ENCODE measurements around the gene CAGE1. TPM values are rescaled to one million over a fixed set of nuclear protein-coding genes. Genes with fewer than 3 reads are reported as not detected.
A peak's percentile ranks its signal among the peaks of the same experiment; 100 is the strongest.

Gene CAGE1
- total RNA-seq, 2 donors from 2014 or later = 0.15 to 0.22 TPM

DNA sequence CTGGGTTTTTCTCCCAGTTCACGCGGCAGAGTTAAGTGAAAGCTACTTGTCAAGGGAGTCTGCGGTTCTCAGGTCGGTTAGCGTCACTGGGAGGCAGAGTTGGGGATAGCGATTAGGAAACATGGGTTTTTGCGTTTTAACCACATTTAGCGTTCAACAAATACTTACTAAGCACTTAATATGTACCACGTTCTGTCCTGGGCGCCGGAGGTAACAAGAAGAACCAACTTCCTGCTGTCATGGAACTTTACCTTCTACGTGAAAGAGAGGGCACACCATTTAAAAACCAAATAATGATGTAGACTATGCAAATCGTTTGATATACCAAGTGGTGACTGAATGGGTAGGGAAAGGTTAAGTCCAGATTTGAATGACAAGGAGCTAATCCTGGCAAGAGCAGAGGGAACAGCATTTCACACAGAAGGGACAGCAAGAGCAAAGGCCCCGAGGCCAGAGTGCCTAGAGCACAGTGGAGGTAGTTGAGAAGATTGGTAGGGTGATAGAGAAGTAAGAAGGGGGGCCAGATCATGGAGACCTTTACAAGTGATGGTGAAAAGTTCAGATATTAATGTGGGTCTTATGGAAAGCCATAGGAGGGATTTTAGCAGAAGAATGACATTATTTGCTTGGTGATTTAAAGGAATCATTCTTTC is 810 bp upstream of the CAGE1 start:
- Mint-ChIP-seq H3K27me3 (ENCODE audit: insufficient read depth) (no peaks in the 10 kb centered on the region), H3K9me3 (no peaks in the 10 kb centered on the region), H3K27ac (peak overlapping the region; percentile 96), H3K4me3 (peak overlapping the region; percentile 90), H3K36me3 (ENCODE audit: low read depth) (peaks cover 22% of the 10 kb centered on the region), H3K4me1 (peaks cover 30% of the 10 kb centered on the region)
- Histone ChIP-seq H3K27me3 (ENCODE audit: control insufficient read depth, insufficient read depth, low read length, poor library complexity, severe bottlenecking) (no peaks in the 10 kb centered on the region), H3K9ac (ENCODE audit: extremely low read depth, low read length, poor library complexity, severe bottlenecking) (peak overlapping the region; percentile 75), H3K27ac (ENCODE audit: low read depth, low read length) (no peak overlapping the region), H3K4me1 (ENCODE audit: control insufficient read depth, insufficient read depth, low read length) (no peaks in the 10 kb centered on the region), H3K9me3 (ENCODE audit: control insufficient read depth, low read length) (no peaks in the 10 kb centered on the region), H3K4me3 (ENCODE audit: low read length) (peak overlapping the region; percentile 89), H3K36me3 (ENCODE audit: control insufficient read depth, insufficient read depth, low read length) (peaks cover 24% of the 10 kb centered on the region)
- WGBS, 2 experiments (ENCODE audit: insufficient coverage in 1 of 2, insufficient read length in 1 of 2) = 5 to 8% methylated on average over 8 to 14 of the region's 14 CpGs
- no peak for DNase-seq
- TF ChIP-seq, protein P1, sequence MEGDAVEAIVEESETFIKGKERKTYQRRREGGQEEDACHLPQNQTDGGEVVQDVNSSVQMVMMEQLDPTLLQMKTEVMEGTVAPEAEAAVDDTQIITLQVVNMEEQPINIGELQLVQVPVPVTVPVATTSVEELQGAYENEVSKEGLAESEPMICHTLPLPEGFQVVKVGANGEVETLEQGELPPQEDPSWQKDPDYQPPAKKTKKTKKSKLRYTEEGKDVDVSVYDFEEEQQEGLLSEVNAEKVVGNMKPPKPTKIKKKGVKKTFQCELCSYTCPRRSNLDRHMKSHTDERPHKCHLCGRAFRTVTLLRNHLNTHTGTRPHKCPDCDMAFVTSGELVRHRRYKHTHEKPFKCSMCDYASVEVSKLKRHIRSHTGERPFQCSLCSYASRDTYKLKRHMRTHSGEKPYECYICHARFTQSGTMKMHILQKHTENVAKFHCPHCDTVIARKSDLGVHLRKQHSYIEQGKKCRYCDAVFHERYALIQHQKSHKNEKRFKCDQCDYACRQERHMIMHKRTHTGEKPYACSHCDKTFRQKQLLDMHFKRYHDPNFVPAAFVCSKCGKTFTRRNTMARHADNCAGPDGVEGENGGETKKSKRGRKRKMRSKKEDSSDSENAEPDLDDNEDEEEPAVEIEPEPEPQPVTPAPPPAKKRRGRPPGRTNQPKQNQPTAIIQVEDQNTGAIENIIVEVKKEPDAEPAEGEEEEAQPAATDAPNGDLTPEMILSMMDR (conservative IDR thresholded peaks at IDR 0.05) = peak; percentile 30

DNA sequence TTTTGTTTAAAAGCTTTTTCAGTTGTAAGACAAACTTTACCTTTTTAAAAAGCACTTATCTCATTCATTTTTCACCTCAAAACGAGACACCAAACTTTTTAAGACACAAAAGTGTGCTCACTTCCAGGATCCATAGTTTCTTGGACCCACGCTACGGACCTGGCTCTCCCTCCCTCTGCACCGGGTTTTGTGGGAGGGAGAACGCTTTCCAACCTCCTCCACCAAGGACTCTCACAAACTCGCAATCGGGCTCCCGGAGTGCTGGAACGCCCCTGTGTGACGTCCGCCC is 436 bp downstream of the CAGE1 start:
- Histone ChIP-seq H3K36me3 (ENCODE audit: control insufficient read depth, insufficient read depth, low read length) (peaks cover 12% of the 10 kb centered on the region), H3K4me1 (ENCODE audit: control insufficient read depth, insufficient read depth, low read length) (no peaks in the 10 kb centered on the region), H3K27ac (ENCODE audit: low read depth, low read length) (peak overlapping the region; percentile 84), H3K27me3 (ENCODE audit: control insufficient read depth, insufficient read depth, low read length, poor library complexity, severe bottlenecking) (no peaks in the 10 kb centered on the region), H3K9me3 (ENCODE audit: control insufficient read depth, low read length) (no peaks in the 10 kb centered on the region), H3K4me3 (ENCODE audit: low read length) (peak overlapping the region; percentile 89), H3K9ac (ENCODE audit: extremely low read depth, low read length, poor library complexity, severe bottlenecking) (peak overlapping the region; percentile 75)
- Mint-ChIP-seq H3K36me3 (ENCODE audit: low read depth) (peaks cover 12% of the 10 kb centered on the region), H3K27me3 (ENCODE audit: insufficient read depth) (no peaks in the 10 kb centered on the region), H3K4me3 (peak overlapping the region; percentile 90), H3K9me3 (no peaks in the 10 kb centered on the region), H3K4me1 (peaks cover 30% of the 10 kb centered on the region), H3K27ac (peak overlapping the region; percentile 96)
- no peak for DNase-seq
- TF ChIP-seq, protein P1 (conservative IDR thresholded peaks at IDR 0.05) = no peak
- 0 to 2% methylated on average over 1 to 11 of the region's 11 CpGs for WGBS, 2 experiments (ENCODE audit: insufficient coverage in 1 of 2, insufficient read length in 1 of 2)

DNA sequence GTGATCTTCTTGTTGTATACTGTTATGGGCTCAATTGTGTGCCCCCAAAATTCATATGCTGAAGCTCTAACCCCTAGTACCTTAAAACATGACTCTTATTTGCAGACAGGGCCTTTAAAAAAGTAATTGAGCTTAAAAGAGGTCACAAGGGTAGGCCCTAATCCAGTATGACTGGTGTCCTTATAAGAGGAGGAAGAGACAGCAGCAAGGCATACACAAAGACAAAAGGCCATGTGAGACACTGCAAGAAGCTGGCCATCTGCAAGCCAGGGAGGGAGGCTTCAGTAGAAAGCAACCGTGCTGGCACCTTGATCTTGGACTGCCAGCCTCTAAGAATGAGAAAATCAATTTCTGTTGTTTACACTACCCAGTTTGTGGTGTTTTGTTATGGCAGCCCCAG is 8.4 kb downstream of the CAGE1 start:
- Histone ChIP-seq H3K27ac (ENCODE audit: low read depth, low read length) (no peak overlapping the region), H3K9ac (ENCODE audit: extremely low read depth, low read length, poor library complexity, severe bottlenecking) (no peak overlapping the region), H3K4me1 (ENCODE audit: control insufficient read depth, insufficient read depth, low read length) (no peaks in the 10 kb centered on the region), H3K27me3 (ENCODE audit: control insufficient read depth, insufficient read depth, low read length, poor library complexity, severe bottlenecking) (no peaks in the 10 kb centered on the region), H3K9me3 (ENCODE audit: control insufficient read depth, low read length) (no peaks in the 10 kb centered on the region), H3K4me3 (ENCODE audit: low read length) (no peak overlapping the region), H3K36me3 (ENCODE audit: control insufficient read depth, insufficient read depth, low read length) (no peaks in the 10 kb centered on the region)
- Mint-ChIP-seq H3K27me3 (ENCODE audit: insufficient read depth) (no peaks in the 10 kb centered on the region), H3K4me1 (peaks cover 3% of the 10 kb centered on the region), H3K9me3 (no peaks in the 10 kb centered on the region), H3K4me3 (no peak overlapping the region), H3K27ac (no peak overlapping the region), H3K36me3 (ENCODE audit: low read depth) (no peaks in the 10 kb centered on the region)
- TF ChIP-seq, protein P1 (conservative IDR thresholded peaks at IDR 0.05) = no peak
- DNase-seq = no peak
- 67 to 85% methylated on average over 1 of the region's 1 CpG for WGBS, 2 experiments (ENCODE audit: insufficient coverage in 1 of 2, insufficient read length in 1 of 2)
